ENCODE results near the gene GAS7. TPM values are rescaled to one million over a fixed set of nuclear protein-coding genes. Genes with fewer than 3 reads are reported as not detected.

The GAS7 gene
- total RNA-seq, 8 experiments from 2014 or later = 4.1 to 37.7 (median 9.7) TPM

DNA sequence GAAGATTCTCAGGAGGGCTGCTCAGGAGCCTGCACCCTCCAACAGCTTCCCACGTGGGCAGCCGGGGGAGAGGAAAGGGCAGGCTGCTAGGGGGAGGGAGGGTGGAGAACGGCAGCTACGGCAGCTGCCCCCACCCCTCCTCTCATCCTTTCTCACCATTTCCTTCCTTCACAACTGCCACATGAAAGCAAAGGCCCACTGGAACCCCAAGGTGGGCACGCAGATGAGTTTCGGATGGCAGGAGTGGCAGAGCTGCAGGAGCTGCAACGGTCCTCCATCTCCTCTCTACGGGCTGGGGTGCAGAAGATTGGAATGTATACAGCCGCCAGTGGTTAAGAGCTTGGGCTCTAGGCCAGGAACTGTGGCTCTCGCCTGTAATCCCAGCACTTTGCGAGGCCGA, 77.7 kb downstream of the GAS7 start:
- in situ Hi-C loops (cut with MboI; ENCODE audit: low pct_unique_long_range_greater_than_20kb in 2 of 9, low sequenced_read_pairs in 9 of 9, unreplicated experiment in 9 of 9) = loop anchor here in 1 of 9 experiments (25.0 kb wide), 1 partner anchor 133 kb away; no protein-coding TSS in a partner anchor
- Histone ChIP-seq H3K4me3 (no peak overlapping the region), H3K4me1 (replicated peaks in 1 of 2) (peaks cover 23 to 35% of the 10 kb centered on the region in 2 donors), H3K27ac (no peak overlapping the region)
- no peak for ATAC-seq (replicated peaks in 6 of 8)
- WGBS, 10 experiments = 67 to 92% (median 90%) methylated on average over 1 to 7 of the region's 12 CpGs; no CpG with 5 or more reads in 5 of the 10 experiments

- in situ Hi-C loops (cut with MboI; ENCODE audit: low pct_unique_long_range_greater_than_20kb in 2 of 9, low sequenced_read_pairs in 9 of 9, unreplicated experiment in 9 of 9) = loop anchor here in 1 of 9 experiments (25.0 kb wide), 1 partner anchor 133 kb away; no protein-coding TSS in a partner anchor
- Histone ChIP-seq H3K4me1 (replicated peaks in 1 of 2) (peaks cover 22 to 34% of the 10 kb centered on the region in 2 donors), H3K4me3 (no peak overlapping the region), H3K27ac (no peak overlapping the region)
- 70 to 100% (median 83%) methylated on average over 1 to 6 of the region's 10 CpGs; no CpG with 5 or more reads in 6 of the 10 experiments for WGBS, 10 experiments
- ATAC-seq (replicated peaks in 6 of 8) = no peak
Measured at GRCh38 chr17:10120109-10120485, 78.3 kb downstream of the GAS7 start.

GRCh38 chr17:10119203-10120108, 79.0 kb downstream of the GAS7 start:
- ATAC-seq (replicated peaks in 6 of 8) = no peak
- WGBS, 10 experiments = 18 to 100% (median 60%) methylated on average over 1 to 4 of the region's 8 CpGs; no CpG with 5 or more reads in 1 of the 10 experiments
- H3K4me1 ChIP-seq (replicated peaks in 1 of 2) = peaks cover 28 to 39% of the 10 kb centered on the region in 2 donors
- in situ Hi-C loops (cut with MboI; ENCODE audit: low pct_unique_long_range_greater_than_20kb in 2 of 9, low sequenced_read_pairs in 9 of 9, unreplicated experiment in 9 of 9) = loop anchor here in 1 of 9 experiments (25.0 kb wide), 1 partner anchor 132 kb away; no protein-coding TSS in a partner anchor
- no peak overlapping the region for H3K4me3 ChIP-seq
- no peak overlapping the region for H3K27ac ChIP-seq

- Histone ChIP-seq H3K4me3 (no peak overlapping the region), H3K27ac (no peak overlapping the region), H3K4me1 (replicated peaks in 1 of 2) (peaks cover 32 to 36% of the 10 kb centered on the region in 2 donors)
- in situ Hi-C loops (cut with MboI; ENCODE audit: low pct_unique_long_range_greater_than_20kb in 2 of 9, low sequenced_read_pairs in 9 of 9, unreplicated experiment in 9 of 9) = loop anchor here in 1 of 9 experiments (25.0 kb wide), 1 partner anchor 131 kb away; no protein-coding TSS in a partner anchor
- WGBS, 10 experiments = 40 to 86% (median 71%) methylated on average over 1 to 3 of the region's 5 CpGs; no CpG with 5 or more reads in 3 of the 10 experiments
- peak in 4 of 8 experiments; percentile 3 to 17 (median 11) for ATAC-seq (replicated peaks in 6 of 8)
Measured at GRCh38 chr17:10118788-10119130, 79.6 kb downstream of the GAS7 start.

DNA sequence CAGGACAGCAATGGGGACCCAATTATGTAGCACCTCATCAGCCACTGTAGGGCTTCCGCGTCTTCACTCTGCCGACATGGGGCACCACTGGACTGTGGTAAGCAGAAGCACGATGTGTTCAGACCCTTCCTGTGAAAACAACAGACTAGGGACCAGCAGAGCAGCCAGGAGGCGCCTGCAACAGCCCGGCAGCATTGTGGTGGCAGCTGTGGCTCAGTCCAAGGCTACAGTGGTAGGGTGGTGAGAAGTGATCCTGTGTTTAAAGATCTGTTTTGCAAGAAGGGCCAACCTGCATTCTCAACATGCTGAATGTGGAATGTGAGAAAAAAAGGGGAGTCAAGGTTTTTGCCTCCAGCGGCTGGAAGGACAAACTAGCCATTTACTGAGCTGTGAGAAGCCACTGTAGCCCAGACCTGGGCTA, 80.8 kb downstream of the GAS7 start:
- WGBS, 10 experiments = 100% methylated on average over 1 of the region's 7 CpGs; no CpG with 5 or more reads in 9 of the 10 experiments
- Histone ChIP-seq H3K27ac (no peak overlapping the region), H3K4me3 (no peak overlapping the region), H3K4me1 (replicated peaks in 1 of 2) (peaks cover 31 to 34% of the 10 kb centered on the region in 2 donors)
- in situ Hi-C loops (cut with MboI; ENCODE audit: low pct_unique_long_range_greater_than_20kb in 2 of 9, low sequenced_read_pairs in 9 of 9, unreplicated experiment in 9 of 9) = loop anchor here in 1 of 9 experiments (25.0 kb wide), 1 partner anchor 130 kb away; no protein-coding TSS in a partner anchor
- ATAC-seq (replicated peaks in 6 of 8) = no peak

- H3K4me3 ChIP-seq = no peak overlapping the region
- no peak overlapping the region for H3K27ac ChIP-seq
- 33 to 100% (median 84%) methylated on average over 1 to 4 of the region's 5 CpGs; no CpG with 5 or more reads in 2 of the 10 experiments for WGBS, 10 experiments
- H3K4me1 ChIP-seq (replicated peaks in 1 of 2) = peaks cover 27 to 28% of the 10 kb centered on the region in 2 donors
- in situ Hi-C loops (cut with MboI; ENCODE audit: low pct_unique_long_range_greater_than_20kb in 2 of 9, low sequenced_read_pairs in 9 of 9, unreplicated experiment in 9 of 9) = loop anchor here in 1 of 9 experiments (25.0 kb wide), 1 partner anchor 130 kb away; no protein-coding TSS in a partner anchor
- ATAC-seq (replicated peaks in 6 of 8) = no peak
Measured at GRCh38 chr17:10116753-10117420, 81.5 kb downstream of the GAS7 start.

- no peak overlapping the region for H3K4me3 ChIP-seq
- no peak for ATAC-seq (replicated peaks in 6 of 8)
- WGBS, 10 experiments = 40 to 100% (median 100%) methylated on average over 1 to 4 of the region's 5 CpGs; no CpG with 5 or more reads in 5 of the 10 experiments
- peaks cover 27 to 28% of the 10 kb centered on the region in 2 donors for H3K4me1 ChIP-seq (replicated peaks in 1 of 2)
- in situ Hi-C loops (cut with MboI; ENCODE audit: low pct_unique_long_range_greater_than_20kb in 2 of 9, low sequenced_read_pairs in 9 of 9, unreplicated experiment in 9 of 9) = loop anchor here in 1 of 9 experiments (25.0 kb wide), 1 partner anchor 129 kb away; no protein-coding TSS in a partner anchor
- no peak overlapping the region for H3K27ac ChIP-seq
Measured at GRCh38 chr17:10116267-10116666, 82.1 kb downstream of the GAS7 start.

GRCh38 chr17:10115536-10115932, 82.9 kb downstream of the GAS7 start:
- H3K27ac ChIP-seq = peak overlapping the region in 1 of 2 donors; percentile 67
- WGBS, 10 experiments = 38 to 100% (median 90%) methylated on average over 1 to 4 of the region's 4 CpGs; no CpG with 5 or more reads in 4 of the 10 experiments
- H3K4me3 ChIP-seq = no peak overlapping the region
- H3K4me1 ChIP-seq (replicated peaks in 1 of 2) = peaks cover 27 to 28% of the 10 kb centered on the region in 2 donors
- ATAC-seq (replicated peaks in 6 of 8) = no peak
- in situ Hi-C loops (cut with MboI; ENCODE audit: low pct_unique_long_range_greater_than_20kb in 2 of 9, low sequenced_read_pairs in 9 of 9, unreplicated experiment in 9 of 9) = loop anchor here in 1 of 9 experiments (25.0 kb wide), 1 partner anchor 128 kb away; no protein-coding TSS in a partner anchor

DNA sequence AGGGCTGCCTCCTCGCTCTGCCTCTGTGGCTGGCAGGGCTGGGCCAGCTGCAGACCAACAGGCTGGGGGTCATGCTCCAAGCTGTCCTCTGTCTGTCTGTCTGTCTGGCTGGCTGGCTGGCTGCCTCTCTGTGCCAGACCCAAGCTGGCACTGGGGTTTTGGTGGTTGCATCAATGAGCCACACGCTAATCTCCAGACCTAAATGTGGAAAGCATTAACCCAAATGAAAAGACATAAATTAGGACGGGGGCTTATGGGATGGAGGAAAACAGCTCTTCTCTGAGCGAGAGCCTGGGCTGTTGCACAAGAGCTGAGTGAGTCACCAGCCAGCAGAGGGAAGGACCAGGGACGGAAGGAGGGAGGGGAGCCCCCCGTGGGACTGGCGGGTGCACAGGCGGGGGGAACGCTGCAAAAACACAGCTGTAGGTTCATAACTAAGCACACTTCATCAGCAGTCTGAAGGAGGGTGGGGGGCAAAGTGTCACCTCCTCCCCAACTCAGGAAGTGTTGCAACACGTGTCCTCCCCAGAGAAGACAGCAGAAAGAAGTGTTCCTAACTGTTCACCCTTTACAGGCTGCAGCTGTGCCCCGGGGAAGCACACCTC, 83.4 kb downstream of the GAS7 start:
- peaks cover 27 to 28% of the 10 kb centered on the region in 2 donors for H3K4me1 ChIP-seq (replicated peaks in 1 of 2)
- H3K27ac ChIP-seq = peak overlapping the region in 1 of 2 donors; percentile 67
- in situ Hi-C loops (cut with MboI; ENCODE audit: low pct_unique_long_range_greater_than_20kb in 2 of 9, low sequenced_read_pairs in 9 of 9, unreplicated experiment in 9 of 9) = loop anchor here in 1 of 9 experiments (25.0 kb wide), 1 partner anchor 128 kb away; no protein-coding TSS in a partner anchor
- peak; percentile 89 to 97 (median 96) for ATAC-seq (replicated peaks in 6 of 8)
- H3K4me3 ChIP-seq = no peak overlapping the region
- WGBS, 10 experiments = 0 to 74% (median 32%) methylated on average over 1 to 5 of the region's 11 CpGs; no CpG with 5 or more reads in 4 of the 10 experiments

- in situ Hi-C loops (cut with MboI; ENCODE audit: low pct_unique_long_range_greater_than_20kb in 2 of 9, low sequenced_read_pairs in 9 of 9, unreplicated experiment in 9 of 9) = loop anchor here in 1 of 9 experiments (25.0 kb wide), 1 partner anchor 126 kb away; no protein-coding TSS in a partner anchor
- Histone ChIP-seq H3K4me3 (no peak overlapping the region), H3K27ac (no peak overlapping the region), H3K4me1 (replicated peaks in 1 of 2) (peaks cover 12 to 13% of the 10 kb centered on the region in 2 donors)
- ATAC-seq (replicated peaks in 6 of 8) = no peak
- 28 to 100% (median 69%) methylated on average over 1 to 4 of the region's 4 CpGs for WGBS, 10 experiments
Measured at GRCh38 chr17:10112962-10113361, 85.4 kb downstream of the GAS7 start.

DNA sequence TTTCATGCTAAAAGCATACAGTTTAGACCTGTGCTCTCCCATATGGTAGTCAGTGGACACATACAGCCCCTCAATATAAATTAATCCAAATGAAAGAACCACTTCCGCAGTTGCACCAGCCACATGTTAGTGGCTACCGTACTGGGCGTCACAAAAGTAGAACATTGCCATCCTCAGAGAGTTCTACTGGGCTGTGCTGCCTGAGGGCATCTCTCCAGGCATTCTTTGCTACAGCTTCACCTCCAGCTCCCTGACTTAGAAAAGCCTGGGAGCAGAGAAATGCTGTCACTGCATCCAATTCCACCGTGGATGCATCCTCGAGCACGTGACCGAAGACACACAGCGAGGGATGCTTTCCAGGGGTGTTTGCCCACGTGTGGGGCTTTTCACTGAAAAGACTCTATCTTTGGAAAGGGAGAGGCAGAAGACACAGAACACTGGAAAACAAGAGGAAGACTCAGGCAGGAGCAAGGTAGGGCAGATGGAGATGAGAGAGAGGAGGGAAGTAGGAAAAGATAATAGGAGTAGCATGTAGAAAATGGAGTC, 86.4 kb downstream of the GAS7 start:
- peaks cover 12 to 13% of the 10 kb centered on the region in 2 donors for H3K4me1 ChIP-seq (replicated peaks in 1 of 2)
- no peak overlapping the region for H3K27ac ChIP-seq
- no peak overlapping the region for H3K4me3 ChIP-seq
- ATAC-seq (replicated peaks in 6 of 8) = no peak
- in situ Hi-C loops (cut with MboI; ENCODE audit: low pct_unique_long_range_greater_than_20kb in 2 of 9, low sequenced_read_pairs in 9 of 9, unreplicated experiment in 9 of 9) = loop anchor here in 1 of 9 experiments (25.0 kb wide), 1 partner anchor 125 kb away; no protein-coding TSS in a partner anchor
- WGBS, 10 experiments = 17 to 91% (median 80%) methylated on average over 1 to 9 of the region's 9 CpGs; no CpG with 5 or more reads in 3 of the 10 experiments

DNA sequence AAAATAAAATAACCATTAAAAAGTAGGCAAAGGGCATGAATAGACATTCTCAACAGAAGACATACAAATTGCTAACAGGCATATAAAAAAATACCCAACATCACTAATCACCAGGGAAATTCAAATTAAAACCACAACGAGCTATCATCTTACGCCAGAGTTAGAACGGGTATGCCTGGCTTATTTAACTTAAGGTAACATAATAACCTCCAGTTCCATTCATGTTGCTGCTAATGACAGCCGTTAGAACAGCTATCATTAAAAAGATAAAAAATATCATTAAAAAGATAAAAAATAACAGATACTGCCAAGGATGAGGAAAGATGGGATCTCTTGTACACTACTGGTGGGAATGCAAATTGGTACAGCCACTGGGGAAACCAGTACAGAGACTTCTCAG, 89.3 kb downstream of the GAS7 start:
- no peak overlapping the region for H3K27ac ChIP-seq
- peaks cover under 1 to 7% of the 10 kb centered on the region in 2 donors for H3K4me1 ChIP-seq (replicated peaks in 1 of 2)
- in situ Hi-C loops (cut with MboI; ENCODE audit: low pct_unique_long_range_greater_than_20kb in 2 of 9, low sequenced_read_pairs in 9 of 9, unreplicated experiment in 9 of 9) = loop anchor here in 1 of 9 experiments (25.0 kb wide), 1 partner anchor 122 kb away; no protein-coding TSS in a partner anchor
- no peak for ATAC-seq (replicated peaks in 6 of 8)
- no peak overlapping the region for H3K4me3 ChIP-seq
- WGBS, 10 experiments = 30 to 100% (median 94%) methylated on average over 1 to 4 of the region's 4 CpGs
